Ovary (tissue), 3 donors: ENCODE results near the gene NEMP2.

Source experiments
- CTCF ChIP-seq, 3 donors: fragments of 450-650 bp in 2 of 3; fragments of 200-600 bp in 1 of 3; IDR thresholded peaks; one replicate each; pipeline versions ENCODE4 v1.5.1 to v1.8.0; 2016 to 2022; ENCODE audit warnings: antibody characterized with exemption in 3 of 3, mild to moderate bottlenecking in 1 of 3
- EP300 ChIP-seq: sonication (generic); formaldehyde crosslinking; IDR thresholded peaks from one replicate; pipeline ENCODE4 v1.6.1; 2017; ENCODE audit warnings: antibody characterized with exemption
- POLR2A ChIP-seq: fragments of 450-650 bp; IDR thresholded peaks from one replicate; pipeline ENCODE4 v1.6.1; 2017; ENCODE audit warnings: antibody characterized with exemption, mild to moderate bottlenecking, moderate library complexity
- donor health status: DM: no; HTN: no; CAD: no.

- no peak for TF ChIP-seq CTCF (IDR thresholded peaks at IDR 0.05)
- no peak for TF ChIP-seq EP300
- TF ChIP-seq POLR2A: no peak
Observed at GRCh38 chr2:190515687-190516086, 18.8 kb downstream of the NEMP2 start.
